Body of pancreas (tissue), 4 donors: ENCODE measurements around the gene TBX10.
"Not testable (repeated sequence)": the region's sequence is repeated elsewhere in the genome, so short reads cannot be mapped to it uniquely, and the experiment has no call there.

ENCODE experiments used
- POLR2A ChIP-seq, 3 donors: fragments of 450-650 bp; IDR thresholded peaks; one replicate each; pipeline ENCODE4 v1.6.1; 2016; ENCODE audit warnings: antibody characterized with exemption in 3 of 3, mild to moderate bottlenecking in 2 of 3
- TF ChIP-seq, protein P1 (sequence below), 7 experiments: fragments of 450-650 bp in 4 of 7; fragments of 200-600 bp in 3 of 7; sonication (generic) in 3 of 7; IDR thresholded peaks; one replicate each; pipeline ENCODE4 v1.5.1; 2016 to 2019; ENCODE audit warnings: antibody characterized with exemption in 7 of 7

DNA sequence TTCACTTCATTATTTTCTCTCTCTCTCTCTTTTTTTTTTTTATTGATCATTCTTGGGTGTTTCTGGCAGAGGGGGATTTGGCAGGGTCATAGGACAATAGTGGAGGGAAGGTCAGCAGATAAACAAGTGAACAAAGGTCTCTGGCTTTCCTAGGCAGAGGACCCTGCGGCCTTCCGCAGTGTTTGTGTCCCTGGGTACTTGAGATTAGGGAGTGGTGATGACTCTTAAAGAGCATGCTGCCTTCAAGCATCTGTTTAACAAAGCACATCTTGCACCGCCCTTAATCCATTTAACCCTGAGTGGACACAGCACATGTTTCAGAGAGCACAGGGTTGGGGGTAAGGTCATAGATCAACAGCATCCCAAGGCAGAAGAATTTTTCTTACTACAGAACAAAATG lies 42.1 kb downstream of the TBX10 start:
- not testable (repeated sequence) for TF ChIP-seq POLR2A (IDR thresholded peaks at IDR 0.05)
- TF ChIP-seq, protein P1, sequence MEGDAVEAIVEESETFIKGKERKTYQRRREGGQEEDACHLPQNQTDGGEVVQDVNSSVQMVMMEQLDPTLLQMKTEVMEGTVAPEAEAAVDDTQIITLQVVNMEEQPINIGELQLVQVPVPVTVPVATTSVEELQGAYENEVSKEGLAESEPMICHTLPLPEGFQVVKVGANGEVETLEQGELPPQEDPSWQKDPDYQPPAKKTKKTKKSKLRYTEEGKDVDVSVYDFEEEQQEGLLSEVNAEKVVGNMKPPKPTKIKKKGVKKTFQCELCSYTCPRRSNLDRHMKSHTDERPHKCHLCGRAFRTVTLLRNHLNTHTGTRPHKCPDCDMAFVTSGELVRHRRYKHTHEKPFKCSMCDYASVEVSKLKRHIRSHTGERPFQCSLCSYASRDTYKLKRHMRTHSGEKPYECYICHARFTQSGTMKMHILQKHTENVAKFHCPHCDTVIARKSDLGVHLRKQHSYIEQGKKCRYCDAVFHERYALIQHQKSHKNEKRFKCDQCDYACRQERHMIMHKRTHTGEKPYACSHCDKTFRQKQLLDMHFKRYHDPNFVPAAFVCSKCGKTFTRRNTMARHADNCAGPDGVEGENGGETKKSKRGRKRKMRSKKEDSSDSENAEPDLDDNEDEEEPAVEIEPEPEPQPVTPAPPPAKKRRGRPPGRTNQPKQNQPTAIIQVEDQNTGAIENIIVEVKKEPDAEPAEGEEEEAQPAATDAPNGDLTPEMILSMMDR (IDR thresholded peaks at IDR 0.05), result not testable (repeated sequence)
